Gastroesophageal sphincter (tissue), 4 donors: ENCODE data around the gene WDR37. TPM values are rescaled to one million over a fixed set of nuclear protein-coding genes. Genes with fewer than 3 reads are reported as not detected.

Experiments used
- ATAC-seq: fragments of 150-250 bp; one replicate; pipeline ENCODE4 v1.9.1; 2016; ENCODE audit warnings: mild to moderate bottlenecking, moderate library complexity
- H3K27ac ChIP-seq, 4 donors: fragments of 200-600 bp; sonication (generic) in 3 of 4; 1 replicate in 3 of 4; 2 replicates in 1 of 4; pipeline ENCODE4 v1.5.1; 2016 to 2019
- H3K27me3 ChIP-seq: fragments of 200-600 bp; sonication (generic); one replicate; pipeline ENCODE4 v1.5.1; 2019
- H3K36me3 ChIP-seq, 2 donors: fragments of 200-600 bp; sonication (generic); one replicate each; pipeline ENCODE4 v1.5.1; 2019; ENCODE audit warnings: control low read depth in 1 of 2
- H3K4me1 ChIP-seq, 3 donors: fragments of 200-600 bp; sonication (generic); 1 replicate in 2 of 3; 2 replicates in 1 of 3; pipeline ENCODE4 v1.5.1; 2016 to 2019; ENCODE audit warnings: control low read depth in 2 of 3
- H3K4me3 ChIP-seq, 2 donors: fragments of 200-600 bp; sonication (generic); one replicate each; pipeline ENCODE4 v1.5.1; 2019; ENCODE audit warnings: mild to moderate bottlenecking in 1 of 2, moderate library complexity in 1 of 2
- H3K9me3 ChIP-seq, 3 donors: fragments of 200-600 bp; sonication (generic); one replicate each; pipeline ENCODE4 v1.5.1; 2017 to 2019; ENCODE audit warnings: control low read depth in 2 of 3
- EP300 ChIP-seq: sonication (generic); formaldehyde crosslinking; IDR thresholded peaks from one replicate; pipeline ENCODE4 v1.6.1; 2017; ENCODE audit warnings: antibody characterized with exemption, mild to moderate bottlenecking
- POLR2A ChIP-seq, 2 donors: fragments of 450-650 bp; IDR thresholded peaks; one replicate each; pipeline ENCODE4 v1.6.1; 2017; ENCODE audit warnings: antibody characterized with exemption in 2 of 2, mild to moderate bottlenecking in 2 of 2, moderate library complexity in 1 of 2
- POLR2AphosphoS5 ChIP-seq: sonication (generic); formaldehyde crosslinking; IDR thresholded peaks from one replicate; pipeline ENCODE4 v1.6.1; 2017; ENCODE audit warnings: antibody characterized with exemption
- WGBS, 2 donors: methylation state at CpG; one replicate each; pipeline ENCODE4 v1.1.5; 2018; ENCODE audit warnings: low coverage in 1 of 2; 5-methylcytosine and 5-hydroxymethylcytosine counted together
- total RNA-seq, 4 donors: library from RNA; depleted of rRNA; stranded (reverse); fragments of >200 nt; gene quantifications; one replicate each; pipeline ENCODE4 v1.1.0, GENCODE V29; 2016
- TF ChIP-seq, protein P1 (sequence below), 4 experiments: fragments of 200-600 bp in 2 of 4; fragments of 450-650 bp in 2 of 4; sonication (generic) in 1 of 4; IDR thresholded peaks; one replicate each; pipeline ENCODE4 v1.5.1; 2017 to 2019; ENCODE audit warnings: antibody characterized with exemption in 4 of 4, mild to moderate bottlenecking in 2 of 4, moderate library complexity in 2 of 4

WDR37 gene
- total RNA-seq, 4 donors from 2014 or later: 11.4 to 16.7 (median 13.9) TPM

DNA sequence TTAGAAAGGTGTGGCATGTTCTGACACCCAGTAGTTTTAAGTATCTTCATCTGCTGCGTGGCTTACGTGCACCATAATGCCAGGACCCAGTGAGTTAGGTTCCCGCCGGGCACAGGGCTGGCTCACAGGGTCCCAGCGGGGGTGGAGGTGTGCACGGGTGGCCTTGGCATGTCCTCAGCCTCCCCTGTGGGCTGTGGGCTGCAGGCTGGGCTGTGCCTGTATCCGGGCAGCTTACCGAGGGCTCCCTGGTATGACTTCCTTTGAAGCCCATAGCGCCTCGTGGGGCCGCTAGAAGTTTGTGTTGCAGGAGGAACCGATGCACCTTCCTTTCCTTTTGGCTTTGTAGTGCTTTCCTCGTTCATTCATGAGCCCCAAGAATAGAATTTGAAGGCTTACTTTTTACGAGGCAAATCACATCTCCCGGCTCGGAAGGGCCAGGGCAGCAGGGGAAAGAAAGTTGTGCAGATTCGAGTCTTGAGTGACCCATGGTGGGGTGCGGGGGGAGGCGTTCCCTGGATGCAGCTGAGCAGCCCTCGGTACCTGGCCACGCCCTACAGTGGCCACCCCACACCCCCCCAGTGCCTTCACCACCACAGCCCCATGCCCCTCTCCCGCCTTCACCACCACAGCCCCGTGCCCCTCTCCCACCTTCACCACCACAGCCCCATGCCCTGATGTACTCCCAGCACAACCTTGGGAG lies 113.2 kb downstream of the WDR37 start:
- Histone ChIP-seq H3K27me3 (peaks cover 52% of the 10 kb centered on the region), H3K36me3 (no peaks in the 10 kb centered on the region), H3K4me3 (no peak overlapping the region), H3K4me1 (no peaks in the 10 kb centered on the region), H3K9me3 (no peaks in the 10 kb centered on the region), H3K27ac (no peak overlapping the region)
- no peak for ATAC-seq
- no peak for TF ChIP-seq POLR2A (IDR thresholded peaks at IDR 0.05)
- no peak for TF ChIP-seq POLR2AphosphoS5
- no peak for TF ChIP-seq EP300
- TF ChIP-seq, protein P1, sequence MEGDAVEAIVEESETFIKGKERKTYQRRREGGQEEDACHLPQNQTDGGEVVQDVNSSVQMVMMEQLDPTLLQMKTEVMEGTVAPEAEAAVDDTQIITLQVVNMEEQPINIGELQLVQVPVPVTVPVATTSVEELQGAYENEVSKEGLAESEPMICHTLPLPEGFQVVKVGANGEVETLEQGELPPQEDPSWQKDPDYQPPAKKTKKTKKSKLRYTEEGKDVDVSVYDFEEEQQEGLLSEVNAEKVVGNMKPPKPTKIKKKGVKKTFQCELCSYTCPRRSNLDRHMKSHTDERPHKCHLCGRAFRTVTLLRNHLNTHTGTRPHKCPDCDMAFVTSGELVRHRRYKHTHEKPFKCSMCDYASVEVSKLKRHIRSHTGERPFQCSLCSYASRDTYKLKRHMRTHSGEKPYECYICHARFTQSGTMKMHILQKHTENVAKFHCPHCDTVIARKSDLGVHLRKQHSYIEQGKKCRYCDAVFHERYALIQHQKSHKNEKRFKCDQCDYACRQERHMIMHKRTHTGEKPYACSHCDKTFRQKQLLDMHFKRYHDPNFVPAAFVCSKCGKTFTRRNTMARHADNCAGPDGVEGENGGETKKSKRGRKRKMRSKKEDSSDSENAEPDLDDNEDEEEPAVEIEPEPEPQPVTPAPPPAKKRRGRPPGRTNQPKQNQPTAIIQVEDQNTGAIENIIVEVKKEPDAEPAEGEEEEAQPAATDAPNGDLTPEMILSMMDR (IDR thresholded peaks at IDR 0.05): no peak
- 70% methylated on average over 2 of the region's 23 CpGs; no CpG with 5 or more reads in 1 of the 2 donors for WGBS, 2 donors

DNA sequence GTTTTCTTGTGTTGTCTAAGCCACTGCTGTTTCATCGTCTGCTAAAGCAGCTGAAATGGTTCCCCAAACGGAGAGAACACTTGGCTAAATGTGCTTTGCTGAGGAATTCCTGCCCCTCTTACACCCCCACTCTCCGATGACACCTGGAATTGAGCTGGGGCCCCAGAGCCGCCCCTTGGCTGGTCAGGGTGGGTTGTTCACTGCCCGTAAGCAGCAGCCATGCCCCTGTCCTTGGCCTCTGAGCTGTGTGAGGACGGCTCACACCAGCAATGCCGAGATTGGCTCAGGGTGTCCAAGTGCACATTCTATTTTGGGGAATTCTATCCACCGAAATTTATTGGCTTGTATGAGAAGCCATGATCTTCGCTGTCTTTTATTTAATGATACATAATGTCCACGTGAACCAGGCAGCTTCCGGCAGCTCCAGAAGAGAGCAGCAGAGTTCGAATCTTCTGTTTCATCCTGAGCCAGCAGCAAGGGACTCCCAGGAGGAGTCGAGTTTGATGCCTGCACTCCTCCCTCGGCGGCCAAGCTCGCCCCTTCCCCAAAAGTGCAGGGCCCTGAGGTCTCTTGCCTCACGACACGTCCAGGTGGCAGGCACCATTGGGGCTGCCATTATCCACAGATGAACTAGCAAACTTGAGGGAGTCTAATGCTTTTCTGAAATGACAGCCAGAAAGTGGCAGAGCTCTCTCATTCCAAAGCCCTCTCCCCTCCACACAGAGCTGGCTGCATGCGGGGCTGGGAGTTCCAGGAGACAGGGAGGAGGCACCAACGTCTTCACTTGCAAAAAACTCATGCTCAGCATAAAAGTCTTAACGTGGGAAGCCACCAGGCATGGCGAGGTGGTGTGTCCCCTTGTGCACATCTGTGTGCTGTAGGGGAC lies 114.0 kb downstream of the WDR37 start:
- H3K9me3 ChIP-seq: no peaks in the 10 kb centered on the region
- H3K27ac ChIP-seq: no peak overlapping the region
- no peak for ATAC-seq
- WGBS, 2 donors: 32 to 35% methylated on average over 10 to 12 of the region's 22 CpGs
- H3K27me3 ChIP-seq: peaks cover 52% of the 10 kb centered on the region
- no peaks in the 10 kb centered on the region for H3K36me3 ChIP-seq
- TF ChIP-seq, protein P1 (IDR thresholded peaks at IDR 0.05): no peak
- H3K4me3 ChIP-seq: no peak overlapping the region
- H3K4me1 ChIP-seq: no peaks in the 10 kb centered on the region

DNA sequence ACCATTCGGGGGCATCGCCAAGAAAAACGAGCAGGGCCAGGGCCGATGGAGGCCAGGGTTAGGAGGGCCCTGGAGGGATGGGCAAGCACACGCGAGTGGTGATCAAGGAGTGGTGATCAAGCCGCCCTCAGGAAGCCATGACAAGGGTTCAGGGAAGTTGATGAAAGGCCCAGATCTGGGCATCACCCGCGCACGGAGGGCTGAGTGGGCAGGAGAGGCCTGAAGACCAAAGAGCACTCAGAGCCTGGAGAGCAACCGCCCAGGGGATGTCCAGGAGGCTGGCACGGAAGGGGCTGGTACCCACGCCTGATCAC lies 114.6 kb downstream of the WDR37 start:
- Histone ChIP-seq H3K4me3 (no peak overlapping the region), H3K9me3 (no peaks in the 10 kb centered on the region), H3K27me3 (peaks cover 47% of the 10 kb centered on the region), H3K27ac (no peak overlapping the region), H3K36me3 (no peaks in the 10 kb centered on the region), H3K4me1 (no peaks in the 10 kb centered on the region)
- ATAC-seq: no peak
- WGBS, 2 donors: 80 to 87% methylated on average over 2 to 8 of the region's 13 CpGs
- no peak for TF ChIP-seq POLR2A (IDR thresholded peaks at IDR 0.05)
- TF ChIP-seq POLR2AphosphoS5: no peak
- TF ChIP-seq EP300: no peak
- TF ChIP-seq, protein P1 (IDR thresholded peaks at IDR 0.05): no peak

DNA sequence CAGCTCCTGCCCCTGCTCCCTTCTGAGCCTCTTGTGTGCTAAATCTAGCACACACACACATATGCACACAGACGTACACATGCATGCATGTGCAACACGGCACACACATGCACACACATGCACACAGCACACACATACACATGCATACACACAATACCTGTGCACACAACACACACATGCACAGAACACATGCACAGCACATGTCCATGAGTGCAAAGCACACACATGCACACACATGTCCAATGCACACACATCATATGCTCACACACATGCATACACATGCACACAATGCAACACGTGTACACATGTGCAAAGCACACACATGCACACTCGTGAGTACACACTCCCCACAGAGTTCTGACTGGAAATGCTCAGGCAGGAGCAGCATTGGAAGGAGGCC lies 115.0 kb downstream of the WDR37 start:
- no CpG with 5 or more reads among the region's 4 CpGs for WGBS, 2 donors
- TF ChIP-seq POLR2AphosphoS5 (no peak), POLR2A (IDR thresholded peaks at IDR 0.05) (no peak), EP300 (no peak)
- TF ChIP-seq, protein P1 (IDR thresholded peaks at IDR 0.05): no peak
- H3K36me3 ChIP-seq: no peaks in the 10 kb centered on the region
- H3K9me3 ChIP-seq: no peaks in the 10 kb centered on the region
- no peaks in the 10 kb centered on the region for H3K4me1 ChIP-seq
- H3K27me3 ChIP-seq: peaks cover 43% of the 10 kb centered on the region
- H3K27ac ChIP-seq: no peak overlapping the region
- ATAC-seq: no peak
- H3K4me3 ChIP-seq: no peak overlapping the region

DNA sequence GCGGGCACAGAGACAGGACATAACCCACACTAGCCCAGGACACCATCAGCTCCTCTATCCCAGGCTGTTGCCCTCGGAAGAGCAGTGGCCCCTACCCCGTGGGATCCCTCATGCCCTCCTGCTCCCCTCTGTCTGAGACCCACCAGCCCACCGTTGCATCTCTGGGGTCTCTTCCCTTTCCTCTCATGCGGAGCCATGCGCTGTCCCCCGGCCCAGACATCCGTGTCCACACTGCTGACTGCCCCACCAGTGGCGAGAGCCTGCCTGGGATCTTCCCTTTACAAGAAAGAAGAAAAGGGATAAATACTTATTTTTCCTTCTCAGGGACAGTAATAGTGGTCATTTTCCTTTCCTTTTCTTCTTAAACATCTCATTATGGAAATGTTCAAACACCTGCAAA lies 115.4 kb downstream of the WDR37 start:
- Histone ChIP-seq H3K4me1 (no peaks in the 10 kb centered on the region), H3K27ac (no peak overlapping the region), H3K27me3 (peaks cover 39% of the 10 kb centered on the region), H3K36me3 (no peaks in the 10 kb centered on the region), H3K9me3 (no peaks in the 10 kb centered on the region), H3K4me3 (no peak overlapping the region)
- no peak for ATAC-seq
- TF ChIP-seq POLR2AphosphoS5 (no peak), POLR2A (IDR thresholded peaks at IDR 0.05) (no peak), EP300 (no peak)
- TF ChIP-seq, protein P1 (IDR thresholded peaks at IDR 0.05): no peak
- WGBS, 2 donors: 82 to 85% methylated on average over 2 to 7 of the region's 9 CpGs
